Measurements from ENCODE around the gene LRRC56.

LRRC56 gene

DNA sequence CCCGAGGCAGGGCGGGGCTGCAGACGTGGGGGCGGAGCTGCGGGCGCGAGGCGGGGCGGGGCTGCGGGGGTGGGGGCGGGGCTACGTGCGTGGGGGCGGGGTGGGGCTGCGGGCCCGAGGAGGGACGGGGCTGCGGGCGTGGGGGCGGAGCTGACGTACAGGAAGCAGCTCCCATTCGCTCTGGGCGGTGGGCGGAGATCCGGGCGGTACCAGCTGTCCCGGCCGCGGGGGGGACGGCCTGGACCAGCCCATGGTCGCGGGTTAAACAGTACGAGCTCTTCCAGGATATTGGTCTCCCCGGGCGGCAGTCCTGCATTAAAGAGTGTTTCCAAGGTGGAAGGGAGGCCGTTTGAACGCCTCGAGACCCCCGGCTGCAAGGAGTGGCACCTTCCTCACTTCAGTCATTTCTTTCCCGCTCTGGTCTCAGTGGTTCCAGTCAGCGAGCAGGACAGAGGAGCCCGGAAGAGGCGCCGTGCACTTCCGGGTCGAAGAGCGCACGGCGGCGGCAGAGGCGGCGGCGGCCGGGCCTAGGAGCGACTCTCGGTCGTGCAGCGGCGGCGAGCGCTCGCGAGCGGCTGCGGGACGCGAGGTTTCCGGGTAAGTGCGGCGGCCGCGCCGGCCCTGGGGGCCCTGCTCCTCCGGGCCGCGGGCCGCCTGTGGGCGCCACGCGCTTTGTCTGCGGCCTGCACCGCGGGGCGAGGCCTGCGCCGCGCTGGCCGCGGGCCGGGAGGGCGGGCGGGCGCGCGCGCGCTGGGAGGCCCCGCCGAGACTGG lies 38.9 kb downstream of the LRRC56 start, which contains the start of gene PHRF1:
Gene PHRF1, plus strand, starts transcription at position 475 of the 773 bp plus-strand sequence. CDS start 5,043 bp downstream, outside the sequence.
- peak; percentile 87 for DNase-seq

DNA sequence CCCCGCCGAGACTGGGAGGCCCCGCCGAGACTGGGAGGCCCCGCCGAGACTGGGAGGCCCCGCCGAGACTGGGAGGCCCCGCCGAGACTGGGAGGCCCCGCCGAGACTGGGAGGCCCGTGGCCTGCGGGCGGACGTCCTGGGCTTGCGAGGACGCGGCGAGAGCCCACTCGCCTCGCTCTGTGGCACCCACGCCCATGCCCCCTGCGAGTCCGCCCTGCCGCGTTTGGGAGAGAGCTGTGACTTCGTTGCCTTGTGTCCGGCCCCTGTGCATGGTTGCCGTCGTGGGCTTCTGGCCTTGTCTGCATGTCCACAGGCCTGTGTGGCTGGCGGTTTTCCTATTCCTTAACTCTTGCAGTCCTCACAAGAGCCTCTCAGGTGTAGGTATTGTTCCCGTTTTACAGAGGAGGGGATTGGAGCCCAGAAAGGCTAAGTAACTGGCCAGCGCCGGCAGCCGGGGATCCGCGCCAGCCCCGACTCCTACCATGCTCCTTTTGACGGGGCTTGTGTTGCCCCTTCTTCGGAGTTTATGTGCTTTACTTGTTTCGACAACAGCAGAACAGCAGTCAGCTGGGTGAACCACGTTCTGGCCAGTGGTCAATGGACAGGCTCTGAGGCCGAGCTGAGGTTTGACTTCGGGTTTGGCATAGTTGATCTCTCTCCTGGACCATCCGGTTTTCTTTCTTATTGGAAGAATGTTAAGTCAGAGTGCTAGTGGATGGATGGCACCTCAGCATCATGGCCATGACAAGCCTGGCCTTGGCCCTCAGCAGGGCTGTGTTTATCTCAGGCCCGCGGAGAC lies 39.7 kb downstream of the LRRC56 start:
- no peak for DNase-seq

DNA sequence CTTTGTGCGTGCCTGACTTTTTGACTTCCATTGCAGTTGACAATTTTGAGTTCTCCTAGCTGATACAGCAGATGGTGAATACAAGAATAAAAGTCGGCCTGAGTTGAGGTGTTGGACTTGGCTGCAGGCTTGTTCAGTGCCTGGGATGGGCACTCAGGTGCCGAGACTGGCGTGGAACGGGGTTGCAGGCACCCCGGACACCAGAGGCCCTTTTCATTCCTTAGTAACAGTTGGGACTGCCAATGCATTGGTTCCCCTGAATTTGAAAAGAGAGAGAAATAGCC lies 40.2 kb downstream of the LRRC56 start:
- no peak for DNase-seq

DNA sequence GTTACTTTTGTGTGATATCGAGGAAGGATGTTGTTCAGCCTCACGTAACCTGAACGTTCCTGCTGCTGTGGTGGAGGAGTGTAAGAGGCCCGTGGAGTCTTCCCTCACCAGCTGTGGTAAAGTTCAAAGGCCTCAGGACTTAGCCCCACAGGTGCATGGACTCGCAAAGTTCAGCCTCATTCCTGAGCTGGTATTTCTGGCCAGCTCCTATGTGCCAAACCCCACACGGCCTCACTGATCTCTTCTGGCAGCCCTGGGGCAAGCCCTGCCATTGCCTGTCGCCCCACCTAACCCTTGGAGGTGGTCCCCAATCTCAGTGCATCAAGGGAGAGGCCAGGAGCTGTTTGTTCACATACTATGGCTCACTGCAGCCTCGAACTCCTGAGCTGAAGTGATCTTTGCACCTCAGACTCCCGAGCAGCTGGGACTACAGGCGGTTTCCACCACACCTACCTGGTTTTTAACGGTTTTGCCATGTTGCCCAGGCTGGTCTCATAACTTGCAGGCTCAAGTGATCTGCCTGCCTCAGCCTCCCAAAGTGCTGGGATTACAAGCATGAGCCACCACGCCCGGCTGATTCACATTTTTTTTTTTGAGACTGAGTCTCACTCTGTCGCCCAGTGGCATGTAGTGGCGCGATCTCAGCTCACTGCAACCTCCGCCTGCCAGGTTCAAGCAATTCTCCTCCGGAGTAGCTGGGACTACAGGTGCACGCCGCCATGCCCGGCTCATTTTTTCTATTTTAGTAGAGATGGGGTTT lies 41.1 kb downstream of the LRRC56 start:
- DNase-seq = no peak

DNA sequence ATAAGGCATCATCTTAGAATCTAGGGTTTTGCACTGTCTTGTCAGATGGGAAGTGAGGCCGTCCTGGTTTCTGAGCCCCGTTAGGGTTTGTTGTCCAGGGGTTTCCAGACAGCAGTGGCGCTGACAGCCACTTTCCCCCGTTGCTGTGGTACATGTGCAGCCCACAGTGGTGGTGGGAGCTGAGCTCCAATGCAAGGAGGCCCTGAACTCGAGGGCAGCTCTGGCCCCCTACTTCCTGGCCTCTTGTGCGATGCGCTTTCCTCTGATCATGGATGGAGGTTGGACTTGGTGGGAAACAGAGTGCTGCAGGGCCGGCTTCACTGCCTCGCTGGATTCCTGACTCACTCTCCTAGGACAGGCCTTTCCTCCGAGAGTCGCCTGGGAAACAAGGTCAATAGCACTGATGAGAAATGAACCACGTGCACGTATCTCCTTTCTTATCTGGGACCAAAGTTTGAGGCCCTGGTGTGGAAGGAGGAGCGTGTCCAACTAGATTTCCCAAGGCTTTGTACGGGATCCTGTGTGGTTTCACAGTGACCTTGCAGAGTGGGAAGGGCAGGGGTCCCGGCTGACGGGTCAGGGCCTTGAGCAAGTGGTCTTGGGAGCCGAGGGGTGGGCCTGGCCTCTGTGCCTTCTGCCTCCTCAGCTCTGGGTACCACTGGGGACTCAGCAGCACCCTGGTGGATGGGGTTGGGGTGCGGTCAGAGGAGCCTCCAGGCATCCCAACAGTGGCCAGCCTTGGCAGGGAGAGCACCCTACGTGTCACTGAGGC lies 42.7 kb downstream of the LRRC56 start:
- DNase-seq = no peak

DNA sequence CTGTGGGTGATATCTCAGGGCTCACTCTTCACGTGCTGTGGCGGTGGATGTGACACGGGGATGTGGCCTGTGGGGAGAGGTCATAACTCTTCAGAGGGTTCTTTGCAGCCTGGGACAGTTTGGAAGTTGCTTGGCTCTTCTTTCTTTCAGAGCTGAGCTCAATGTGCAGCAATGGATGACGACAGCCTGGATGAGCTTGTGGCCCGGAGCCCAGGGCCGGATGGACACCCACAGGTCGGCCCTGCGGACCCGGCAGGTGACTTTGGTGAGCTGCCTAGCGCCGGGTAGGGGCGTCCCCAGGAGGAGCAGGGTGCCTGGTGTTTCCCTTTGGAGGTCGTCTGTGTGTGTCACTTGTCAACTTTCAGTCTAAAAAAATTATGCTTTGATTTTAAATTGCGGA lies 44.0 kb downstream of the LRRC56 start:
- no peak for DNase-seq

DNA sequence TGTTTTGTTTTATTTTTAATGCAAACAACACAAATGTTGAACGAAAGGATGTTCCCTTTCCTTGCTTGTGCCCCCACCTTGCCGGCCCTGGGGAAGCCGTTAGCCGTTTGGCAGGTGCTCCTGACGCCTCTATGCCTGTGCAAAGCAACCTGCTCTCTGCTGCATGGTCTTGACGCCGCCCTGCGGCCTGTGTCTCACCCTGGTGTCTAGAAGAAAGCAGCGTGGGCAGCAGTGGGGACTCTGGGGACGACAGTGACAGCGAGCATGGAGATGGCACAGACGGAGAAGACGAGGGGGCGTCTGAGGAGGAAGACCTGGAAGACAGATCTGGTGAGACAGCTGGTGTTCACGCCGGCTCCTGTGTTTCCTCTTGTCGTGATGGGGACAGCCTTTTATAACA lies 44.4 kb downstream of the LRRC56 start:
- no peak for DNase-seq

DNA sequence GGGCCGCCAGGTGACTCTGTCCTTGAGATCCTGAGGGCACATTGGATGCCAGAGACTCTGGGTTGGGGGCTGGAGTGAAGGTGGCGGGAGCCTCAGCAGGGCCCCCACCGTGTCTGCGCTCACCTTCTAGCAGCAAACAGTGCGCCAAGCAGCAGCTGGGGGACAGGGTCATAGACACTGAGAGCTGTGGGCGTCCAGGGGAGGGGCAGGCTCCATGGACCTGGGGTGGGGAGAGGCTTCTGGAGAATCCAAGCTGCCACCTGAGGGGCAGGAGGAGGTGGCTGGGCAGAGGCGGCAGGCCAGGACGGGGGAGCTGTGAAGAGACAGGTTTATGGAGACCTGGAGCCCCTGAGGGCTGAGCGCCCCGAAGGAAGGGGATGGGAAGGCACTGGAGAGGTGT lies 47.0 kb downstream of the LRRC56 start:
- no peak for DNase-seq

DNA sequence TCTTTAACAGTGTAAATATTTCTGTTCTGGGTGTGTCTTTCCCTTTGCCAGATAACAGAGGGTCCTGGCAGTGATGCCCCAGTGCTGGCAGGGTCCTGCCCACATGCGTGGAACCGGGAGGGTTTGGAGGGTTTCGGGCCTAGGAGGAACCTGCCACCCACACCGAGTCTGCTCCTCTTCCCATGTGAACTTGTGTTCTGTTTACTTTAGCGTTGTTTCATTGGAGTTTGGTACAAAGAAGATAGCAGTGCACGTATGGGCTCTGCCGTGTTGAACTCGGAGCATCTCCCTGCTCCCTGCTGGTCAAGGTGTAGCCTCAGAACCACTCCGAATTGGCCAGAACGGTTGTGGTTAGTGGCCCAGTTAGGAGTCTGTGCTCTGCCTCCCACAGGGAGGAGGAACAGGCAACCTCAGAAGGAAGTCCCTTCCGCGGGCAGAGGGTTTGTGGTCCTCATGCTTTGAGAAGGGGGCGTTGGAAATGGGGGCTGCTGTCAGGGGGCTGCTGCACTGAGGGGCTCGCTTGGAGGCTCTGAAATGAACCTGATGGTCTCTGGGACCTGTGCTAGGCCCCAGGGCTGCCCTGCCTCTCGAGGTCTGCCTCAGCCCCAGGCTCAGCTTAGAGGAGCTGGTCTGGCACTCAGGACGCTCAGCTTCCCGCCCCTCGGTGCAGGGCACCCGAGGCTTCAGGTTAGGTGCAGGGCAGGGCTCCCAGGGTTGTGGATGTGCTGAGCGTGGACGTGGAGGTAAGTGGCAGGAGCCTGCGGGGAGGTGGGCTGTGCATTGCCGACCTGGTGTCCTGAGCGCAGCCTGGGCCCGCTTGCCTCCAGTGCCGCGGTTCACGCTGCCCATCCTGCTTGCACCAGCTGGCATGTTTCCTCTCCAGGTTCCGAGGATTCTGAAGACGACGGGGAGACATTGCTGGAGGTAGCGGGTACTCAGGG lies 49.3 kb downstream of the LRRC56 start:
- DNase-seq = no peak

DNA sequence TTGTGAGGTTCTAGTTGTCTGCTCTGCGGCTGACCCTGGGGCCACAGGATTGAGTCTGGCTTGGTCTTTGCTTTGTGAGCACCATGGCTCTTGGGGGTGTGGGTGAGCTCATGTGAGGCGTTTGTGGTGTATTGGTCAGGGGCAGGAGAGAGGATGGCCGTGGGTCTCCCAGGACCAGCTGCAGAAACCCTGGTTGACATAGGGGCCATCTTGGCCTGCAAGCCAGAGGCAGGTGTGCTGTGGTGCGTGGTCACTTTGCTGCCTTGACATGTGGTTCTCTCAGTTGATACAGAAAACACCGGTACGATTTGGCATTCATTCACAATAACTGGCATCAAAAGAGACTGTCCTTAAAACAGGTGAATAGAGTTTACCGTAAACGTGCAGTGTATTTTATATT lies 50.2 kb downstream of the LRRC56 start:
- no peak for DNase-seq

DNA sequence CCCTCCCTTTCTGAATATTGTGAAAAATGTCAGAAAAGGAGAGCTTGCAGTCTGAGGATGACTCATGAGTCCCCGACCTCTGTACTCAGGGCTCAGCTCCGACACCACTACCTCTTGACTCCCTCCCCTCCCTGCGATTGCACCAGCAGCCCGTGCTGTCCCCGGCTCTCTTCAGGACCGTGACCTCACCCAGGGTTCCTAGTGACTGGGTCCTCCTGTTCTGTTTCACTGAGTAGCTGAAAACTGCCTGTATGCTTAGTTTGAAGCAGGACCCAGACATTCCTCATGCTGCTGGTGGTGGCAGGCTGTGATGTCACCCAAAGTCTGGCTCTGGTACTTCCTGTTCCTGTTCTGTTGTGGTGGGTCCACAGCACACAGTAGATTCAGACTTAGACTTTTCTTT lies 50.7 kb downstream of the LRRC56 start:
- peak; percentile 94 for DNase-seq

DNA sequence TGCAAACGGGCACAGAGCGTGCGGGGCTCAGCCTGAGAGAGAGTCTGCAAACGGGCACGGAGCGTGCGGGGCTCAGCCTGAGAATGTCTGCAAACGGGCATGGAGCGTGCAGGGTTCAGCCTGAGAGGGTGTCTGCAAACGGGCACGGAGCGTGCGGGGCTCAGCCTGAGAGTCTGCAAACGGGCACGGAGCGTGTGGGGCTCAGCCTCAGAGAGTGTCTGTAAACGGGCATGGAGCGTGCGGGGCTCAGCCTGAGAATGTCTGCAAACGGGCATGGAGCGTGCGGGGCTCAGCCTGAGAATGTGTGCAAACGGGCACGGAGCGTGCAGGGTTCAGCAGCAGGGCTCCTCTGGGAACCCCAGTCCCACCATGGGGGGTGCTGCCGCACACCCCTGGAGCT lies 52.5 kb downstream of the LRRC56 start:
- no peak for DNase-seq

DNA sequence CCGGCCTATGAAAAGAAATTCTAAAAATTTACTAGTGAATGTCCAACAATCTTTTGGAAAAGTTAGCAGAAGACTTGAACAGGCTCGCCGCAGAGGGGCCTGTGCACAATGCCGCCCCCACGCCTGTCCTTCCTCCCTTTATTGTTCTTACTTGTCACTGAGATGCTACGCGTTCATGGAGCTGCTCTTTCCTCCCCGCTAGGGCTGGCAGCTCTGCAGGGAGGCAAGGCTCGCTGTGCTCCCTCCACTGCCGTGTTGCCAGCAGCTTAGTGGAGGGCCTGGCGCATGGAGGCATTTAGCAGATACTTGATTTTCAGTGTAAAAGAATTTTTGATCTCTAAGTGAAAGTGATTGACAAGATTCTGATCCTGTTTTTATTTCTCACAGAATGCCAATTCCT lies 53.7 kb downstream of the LRRC56 start:
- no peak for DNase-seq

DNA sequence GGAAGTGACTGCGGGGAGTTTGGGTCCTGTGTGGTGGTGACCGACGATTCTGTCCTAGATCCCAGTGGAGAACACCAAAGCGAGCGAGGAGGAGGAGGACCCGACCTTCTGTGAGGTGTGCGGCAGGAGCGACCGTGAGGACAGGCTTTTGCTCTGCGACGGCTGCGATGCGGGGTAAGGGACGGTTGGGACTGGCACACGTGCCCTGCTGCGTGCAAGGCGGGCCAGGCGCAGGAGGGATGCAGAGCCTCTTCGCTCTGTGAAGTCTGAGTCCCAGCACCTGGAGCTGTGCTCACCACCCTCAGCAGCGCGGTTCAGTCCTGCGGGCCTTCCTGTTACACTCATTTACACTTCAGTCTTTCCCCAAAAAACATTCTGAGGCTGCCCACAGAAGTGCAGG lies 55.2 kb downstream of the LRRC56 start:
- no peak for DNase-seq

DNA sequence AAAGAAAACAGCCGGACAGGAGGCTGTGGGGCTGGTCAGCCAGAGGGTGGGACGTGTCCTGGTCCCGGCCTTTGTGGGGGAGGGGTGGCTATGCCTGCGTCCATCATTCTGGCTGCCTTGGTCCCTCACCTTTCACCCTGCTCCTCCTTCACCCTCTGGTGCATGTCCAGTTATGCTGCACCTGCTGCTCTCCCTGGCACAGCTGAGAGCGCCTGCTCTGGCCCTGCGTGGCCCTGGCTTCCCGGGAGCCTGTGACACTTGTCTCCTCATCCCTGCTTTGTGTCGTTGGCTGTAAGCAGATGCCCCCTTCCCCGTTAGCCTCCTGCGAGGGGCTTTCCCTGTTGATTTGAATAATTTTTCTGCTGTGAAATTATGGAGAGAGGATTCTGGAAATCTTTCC lies 55.6 kb downstream of the LRRC56 start:
- DNase-seq = no peak

DNA sequence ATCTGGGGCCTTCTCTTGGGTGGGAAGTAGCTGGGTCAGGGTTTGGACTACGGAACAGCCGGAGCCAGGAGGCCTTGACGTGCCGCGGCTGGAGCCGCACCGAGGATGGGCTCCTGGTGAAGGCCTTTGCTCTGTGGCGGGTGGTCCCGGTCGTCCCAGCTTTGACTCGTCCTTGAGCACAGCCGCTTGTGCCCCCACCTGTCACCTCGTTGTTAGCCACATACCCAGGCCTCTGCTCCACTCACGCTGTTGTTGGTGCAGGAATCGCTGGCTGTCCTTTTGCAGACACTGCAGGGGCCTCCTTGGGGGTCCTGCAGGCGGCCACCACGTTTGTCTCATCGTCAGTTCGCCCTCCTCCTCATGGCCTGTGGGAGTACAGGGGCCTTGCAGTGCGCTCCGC lies 56.0 kb downstream of the LRRC56 start:
- DNase-seq = no peak

DNA sequence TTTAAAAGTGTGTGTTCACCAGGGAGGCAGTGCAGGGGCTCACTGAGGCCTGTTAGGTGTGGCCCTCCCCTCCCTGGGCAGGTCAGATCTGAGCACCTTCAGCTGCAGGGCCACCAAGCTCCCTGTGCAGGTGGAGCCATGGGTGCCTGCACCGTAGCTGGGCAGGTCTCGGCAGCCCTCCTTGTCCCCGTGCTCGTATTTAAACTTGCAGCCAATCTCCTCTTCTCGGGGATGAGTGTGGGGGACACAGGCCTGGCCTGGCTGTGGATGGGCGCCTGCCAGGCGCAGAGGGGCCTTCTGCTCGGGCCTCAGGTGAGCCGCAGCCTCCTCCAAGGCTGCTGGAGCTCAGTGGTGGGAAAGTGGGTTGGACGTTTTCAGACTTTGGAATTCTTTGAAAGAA lies 58.1 kb downstream of the LRRC56 start:
- DNase-seq = no peak

DNA sequence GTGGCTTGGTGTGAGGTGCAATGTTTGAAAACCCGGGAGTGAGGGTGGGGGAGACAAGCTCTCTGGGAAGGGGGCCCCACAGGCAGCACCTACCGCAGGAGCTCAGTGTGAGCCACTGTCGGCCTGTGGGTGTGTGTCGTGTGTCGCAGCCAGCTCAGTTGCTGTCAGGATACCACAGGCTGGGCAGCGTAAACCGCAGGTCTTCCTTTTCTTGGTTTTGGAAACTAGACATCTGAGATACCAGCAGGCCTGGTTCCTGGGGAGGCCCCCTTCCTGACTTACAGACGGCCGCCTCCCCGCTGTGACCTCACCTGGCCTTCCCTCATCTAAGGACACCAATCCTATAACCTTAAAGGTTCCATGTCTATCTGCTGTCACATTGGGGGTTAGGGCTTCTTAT lies 59.0 kb downstream of the LRRC56 start:
- DNase-seq = peak; percentile 29

DNA sequence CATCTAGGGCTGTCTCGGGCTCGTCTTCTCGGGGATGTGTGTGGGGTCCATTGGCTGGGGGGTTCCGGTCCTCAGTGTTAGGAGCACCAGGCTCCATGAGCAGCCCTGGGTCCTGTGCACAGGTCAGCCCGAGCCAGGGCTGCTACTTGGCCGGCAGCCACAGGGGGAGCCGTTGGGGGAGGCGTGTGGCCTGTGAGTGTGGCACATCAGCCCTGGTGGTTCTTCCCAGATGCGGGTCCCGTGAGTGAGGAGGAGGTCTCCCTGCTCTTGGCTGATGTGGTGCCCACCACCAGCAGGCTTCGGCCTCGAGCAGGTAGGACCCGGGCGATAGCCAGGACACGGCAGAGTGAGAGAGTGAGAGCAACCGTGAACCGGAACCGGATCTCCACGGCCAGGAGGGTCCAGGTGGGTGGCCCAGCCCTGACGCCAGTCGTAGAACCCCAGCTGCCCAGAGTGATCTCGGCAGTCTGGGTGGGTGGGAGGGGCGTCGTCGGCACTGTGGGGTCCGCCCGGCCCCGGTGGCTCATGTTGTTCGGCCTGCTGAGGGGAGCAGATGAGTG lies 59.9 kb downstream of the LRRC56 start:
- DNase-seq = no peak

DNA sequence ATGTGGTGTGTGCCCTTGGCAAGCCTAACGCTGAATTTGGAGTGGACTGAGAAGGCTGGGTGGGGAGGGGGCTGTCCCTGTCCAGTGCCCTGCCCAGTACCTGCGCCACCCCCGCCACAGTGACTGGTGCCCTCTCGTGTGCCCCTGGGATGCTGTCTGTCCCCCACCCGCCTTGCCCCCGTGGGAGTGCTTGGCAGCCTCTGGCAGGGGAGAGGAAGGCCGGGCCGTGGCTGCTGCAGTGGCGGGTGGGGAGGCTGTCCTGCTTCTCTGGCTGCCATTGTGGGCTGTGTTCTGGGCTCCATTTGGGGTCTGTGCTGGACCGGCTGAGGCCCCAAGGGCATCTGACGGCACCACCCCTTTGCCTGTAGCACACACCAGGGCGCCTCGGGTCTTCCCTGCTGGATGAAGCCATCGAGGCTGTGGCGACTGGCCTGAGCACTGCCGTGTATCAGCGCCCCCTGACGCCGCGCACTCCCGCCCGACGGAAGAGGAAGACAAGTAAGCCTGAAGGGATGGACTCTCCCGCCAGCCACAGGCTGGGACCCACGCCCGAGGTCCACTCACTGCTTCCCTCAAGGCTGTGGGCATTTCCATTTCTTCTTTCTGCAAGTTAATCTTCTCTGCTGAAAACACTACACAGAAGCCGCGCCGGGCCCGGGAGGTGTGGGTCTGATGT lies 60.8 kb downstream of the LRRC56 start:
- no peak for DNase-seq

Data from MV-4-11 (cell line).